ENCODE measurements around the gene PRPF39. TPM values are rescaled to one million over a fixed set of nuclear protein-coding genes. Genes with fewer than 3 reads are reported as not detected.

Gene PRPF39
- total RNA-seq, 1 experiment from 2014 or later = 59.8 TPM

GRCh38 chr14:45048385-45048784, 35.5 kb upstream of the PRPF39 start:
- no peak overlapping the region for H3K4me2 ChIP-seq (ENCODE audit: insufficient read depth, insufficient read length, low read length)
- Mint-ChIP-seq H3K27me3 (ENCODE audit: low read depth) (no peaks in the 10 kb centered on the region), H3K4me3 (no peak overlapping the region), H3K27ac (no peak overlapping the region), H3K9me3 (no peaks in the 10 kb centered on the region), H3K36me3 (ENCODE audit: insufficient read depth in 1 of 3, low read depth in 3 of 3) (peaks cover 5 to 30% (median 17%) of the 10 kb centered on the region in 3 experiments; a peak in 6 of 7 replicates), H3K4me1 (no peaks in the 10 kb centered on the region)
- H3K4ac ChIP-seq (ENCODE audit: low read depth, low read length) = no peak overlapping the region
- H4K91ac ChIP-seq (ENCODE audit: insufficient read length, low read depth, low read length) = no peak overlapping the region
- no peak overlapping the region for H2BK12ac ChIP-seq (ENCODE audit: insufficient read length, low read depth, low read length)
- H3K79me2 ChIP-seq (ENCODE audit: insufficient read depth, low read length) = no peaks in the 10 kb centered on the region
- H3K23me2 ChIP-seq (ENCODE audit: insufficient read length, low read depth, low read length, poor library complexity, severe bottlenecking) = no peaks in the 10 kb centered on the region
- no peak overlapping the region for H2BK5ac ChIP-seq (ENCODE audit: insufficient read length, low read length)
- H4K5ac ChIP-seq (ENCODE audit: insufficient read length, low read depth, low read length) = no peak overlapping the region
- no peak overlapping the region for H2BK15ac ChIP-seq (ENCODE audit: low read depth, low read length)
- H2BK20ac ChIP-seq (ENCODE audit: low read depth, low read length, poor library complexity, severe bottlenecking) = no peak overlapping the region
- no peak overlapping the region for H2AFZ ChIP-seq (ENCODE audit: low read length)
- H3K4me1 ChIP-seq (ENCODE audit: insufficient read depth, low read length) = no peaks in the 10 kb centered on the region
- no CpG with 5 or more reads among the region's 2 CpGs for WGBS (ENCODE audit: extremely low coverage, insufficient read length, low lambda C conversion rate)
- H3T11ph ChIP-seq (ENCODE audit: low read length) = no peak overlapping the region
- H3K79me1 ChIP-seq (ENCODE audit: insufficient read depth, low read depth, low read length, poor library complexity, severe bottlenecking) = no peaks in the 10 kb centered on the region
- H4K8ac ChIP-seq (replicated peaks; ENCODE audit: insufficient read length, low read depth, low read length) = no peak overlapping the region
- no peak overlapping the region for H2BK120ac ChIP-seq (ENCODE audit: low read depth, low read length, poor library complexity, severe bottlenecking)
- no peak for DNase-seq
- no peak overlapping the region for H3K9ac ChIP-seq (ENCODE audit: extremely low read depth, insufficient read length, low read length)
- H3K27me3 ChIP-seq (ENCODE audit: insufficient read depth, low read length) = no peaks in the 10 kb centered on the region
- H3K18ac ChIP-seq (ENCODE audit: insufficient read length, low read depth, low read length) = no peak overlapping the region
- H4K20me1 ChIP-seq (ENCODE audit: control insufficient read depth, insufficient read depth, insufficient read length) = no peaks in the 10 kb centered on the region
- H3K14ac ChIP-seq (ENCODE audit: insufficient read depth, low read length) = no peak overlapping the region
- no peak overlapping the region for H3K23ac ChIP-seq (ENCODE audit: insufficient read length, low read depth, low read length)
- no peak overlapping the region for H3K56ac ChIP-seq (ENCODE audit: insufficient read length, low read depth, low read length)
- H2AK5ac ChIP-seq (ENCODE audit: insufficient read length, low read length) = no peak overlapping the region
- H3K9me3 ChIP-seq (ENCODE audit: control insufficient read depth, low read depth, low read length) = no peaks in the 10 kb centered on the region
- no peak overlapping the region for H3K27ac ChIP-seq (ENCODE audit: insufficient read length, low read depth, low read length)
- TF ChIP-seq, protein P1, sequence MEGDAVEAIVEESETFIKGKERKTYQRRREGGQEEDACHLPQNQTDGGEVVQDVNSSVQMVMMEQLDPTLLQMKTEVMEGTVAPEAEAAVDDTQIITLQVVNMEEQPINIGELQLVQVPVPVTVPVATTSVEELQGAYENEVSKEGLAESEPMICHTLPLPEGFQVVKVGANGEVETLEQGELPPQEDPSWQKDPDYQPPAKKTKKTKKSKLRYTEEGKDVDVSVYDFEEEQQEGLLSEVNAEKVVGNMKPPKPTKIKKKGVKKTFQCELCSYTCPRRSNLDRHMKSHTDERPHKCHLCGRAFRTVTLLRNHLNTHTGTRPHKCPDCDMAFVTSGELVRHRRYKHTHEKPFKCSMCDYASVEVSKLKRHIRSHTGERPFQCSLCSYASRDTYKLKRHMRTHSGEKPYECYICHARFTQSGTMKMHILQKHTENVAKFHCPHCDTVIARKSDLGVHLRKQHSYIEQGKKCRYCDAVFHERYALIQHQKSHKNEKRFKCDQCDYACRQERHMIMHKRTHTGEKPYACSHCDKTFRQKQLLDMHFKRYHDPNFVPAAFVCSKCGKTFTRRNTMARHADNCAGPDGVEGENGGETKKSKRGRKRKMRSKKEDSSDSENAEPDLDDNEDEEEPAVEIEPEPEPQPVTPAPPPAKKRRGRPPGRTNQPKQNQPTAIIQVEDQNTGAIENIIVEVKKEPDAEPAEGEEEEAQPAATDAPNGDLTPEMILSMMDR (conservative IDR thresholded peaks at IDR 0.05) = no peak

Measured in H9 (cell line).